ENCODE results near the gene FBXO17. TPM values are rescaled to one million over a fixed set of nuclear protein-coding genes. Genes with fewer than 3 reads are reported as not detected.

Gene FBXO17
- total RNA-seq, 2 donors from 2014 or later, result 29.6 to 31.7 TPM

DNA sequence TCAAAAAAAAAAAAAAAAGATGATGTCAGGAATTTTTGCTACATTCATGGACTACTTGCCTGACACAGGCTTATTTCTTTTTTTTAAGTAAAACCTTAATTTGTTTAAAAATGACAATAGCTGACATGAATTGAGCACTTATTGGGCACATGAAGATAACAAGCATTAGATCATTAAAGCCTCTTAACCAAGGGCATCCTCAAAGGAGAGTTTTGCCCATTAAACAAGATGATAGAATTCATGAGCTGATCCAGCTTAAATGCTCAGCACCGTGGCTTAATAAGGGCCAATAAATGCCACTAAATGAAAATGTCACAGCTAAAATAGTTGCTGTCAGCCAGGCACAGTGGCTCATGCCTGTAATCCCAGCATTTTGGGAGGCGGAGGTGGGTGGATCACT lies 19.3 kb downstream of the FBXO17 start:
- H3K36me3 ChIP-seq, result no peaks in the 10 kb centered on the region
- H3K4me3 ChIP-seq, result no peak overlapping the region
- DNase-seq (ENCODE audit: low spot score), result no peak
- no peak for ATAC-seq (ENCODE audit: insufficient number of reproducible peaks, low FRiP score, low read depth)
- H3K9me3 ChIP-seq, result no peaks in the 10 kb centered on the region
- H3K27me3 ChIP-seq (replicated peaks; ENCODE audit: insufficient read depth), result no peaks in the 10 kb centered on the region
- no peaks in the 10 kb centered on the region for H3K4me1 ChIP-seq (ENCODE audit: control insufficient read depth in 1 of 2, low read depth in 2 of 2)
- TF ChIP-seq, protein P1, sequence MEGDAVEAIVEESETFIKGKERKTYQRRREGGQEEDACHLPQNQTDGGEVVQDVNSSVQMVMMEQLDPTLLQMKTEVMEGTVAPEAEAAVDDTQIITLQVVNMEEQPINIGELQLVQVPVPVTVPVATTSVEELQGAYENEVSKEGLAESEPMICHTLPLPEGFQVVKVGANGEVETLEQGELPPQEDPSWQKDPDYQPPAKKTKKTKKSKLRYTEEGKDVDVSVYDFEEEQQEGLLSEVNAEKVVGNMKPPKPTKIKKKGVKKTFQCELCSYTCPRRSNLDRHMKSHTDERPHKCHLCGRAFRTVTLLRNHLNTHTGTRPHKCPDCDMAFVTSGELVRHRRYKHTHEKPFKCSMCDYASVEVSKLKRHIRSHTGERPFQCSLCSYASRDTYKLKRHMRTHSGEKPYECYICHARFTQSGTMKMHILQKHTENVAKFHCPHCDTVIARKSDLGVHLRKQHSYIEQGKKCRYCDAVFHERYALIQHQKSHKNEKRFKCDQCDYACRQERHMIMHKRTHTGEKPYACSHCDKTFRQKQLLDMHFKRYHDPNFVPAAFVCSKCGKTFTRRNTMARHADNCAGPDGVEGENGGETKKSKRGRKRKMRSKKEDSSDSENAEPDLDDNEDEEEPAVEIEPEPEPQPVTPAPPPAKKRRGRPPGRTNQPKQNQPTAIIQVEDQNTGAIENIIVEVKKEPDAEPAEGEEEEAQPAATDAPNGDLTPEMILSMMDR (IDR thresholded peaks at IDR 0.05), result no peak
- no peak overlapping the region for H3K27ac ChIP-seq

DNA sequence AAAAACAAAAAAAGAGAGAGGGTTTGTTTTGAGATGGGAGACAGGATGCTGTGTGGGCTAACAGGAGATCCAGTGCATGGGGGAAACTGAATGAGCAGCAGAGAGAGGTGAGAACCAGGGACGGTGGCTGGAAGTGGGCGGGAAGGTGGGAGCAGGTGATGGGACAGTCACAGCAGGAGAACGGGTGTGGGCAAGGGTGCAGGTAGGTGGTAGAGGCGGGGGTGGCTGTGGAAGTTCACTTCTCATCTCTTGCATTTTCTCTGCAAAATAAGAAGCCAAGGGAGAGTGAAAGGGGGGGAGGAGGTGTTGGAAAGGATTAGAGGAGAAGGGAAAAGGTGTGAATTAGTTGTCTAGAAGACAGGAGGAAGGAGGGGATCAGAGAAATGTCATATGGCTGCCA lies 21.9 kb downstream of the FBXO17 start:
- ATAC-seq (ENCODE audit: insufficient number of reproducible peaks, low FRiP score, low read depth) (no peak), DNase-seq (ENCODE audit: low spot score) (no peak)
- H3K27me3 ChIP-seq (replicated peaks; ENCODE audit: insufficient read depth), result no peaks in the 10 kb centered on the region
- H3K36me3 ChIP-seq, result no peaks in the 10 kb centered on the region
- peaks cover 0 to 9% of the 10 kb centered on the region in 2 donors for H3K4me1 ChIP-seq (ENCODE audit: control insufficient read depth in 1 of 2, low read depth in 2 of 2)
- TF ChIP-seq, protein P1 (IDR thresholded peaks at IDR 0.05), result no peak
- no peaks in the 10 kb centered on the region for H3K9me3 ChIP-seq
- H3K27ac ChIP-seq, result no peak overlapping the region
- no peak overlapping the region for H3K4me3 ChIP-seq

DNA sequence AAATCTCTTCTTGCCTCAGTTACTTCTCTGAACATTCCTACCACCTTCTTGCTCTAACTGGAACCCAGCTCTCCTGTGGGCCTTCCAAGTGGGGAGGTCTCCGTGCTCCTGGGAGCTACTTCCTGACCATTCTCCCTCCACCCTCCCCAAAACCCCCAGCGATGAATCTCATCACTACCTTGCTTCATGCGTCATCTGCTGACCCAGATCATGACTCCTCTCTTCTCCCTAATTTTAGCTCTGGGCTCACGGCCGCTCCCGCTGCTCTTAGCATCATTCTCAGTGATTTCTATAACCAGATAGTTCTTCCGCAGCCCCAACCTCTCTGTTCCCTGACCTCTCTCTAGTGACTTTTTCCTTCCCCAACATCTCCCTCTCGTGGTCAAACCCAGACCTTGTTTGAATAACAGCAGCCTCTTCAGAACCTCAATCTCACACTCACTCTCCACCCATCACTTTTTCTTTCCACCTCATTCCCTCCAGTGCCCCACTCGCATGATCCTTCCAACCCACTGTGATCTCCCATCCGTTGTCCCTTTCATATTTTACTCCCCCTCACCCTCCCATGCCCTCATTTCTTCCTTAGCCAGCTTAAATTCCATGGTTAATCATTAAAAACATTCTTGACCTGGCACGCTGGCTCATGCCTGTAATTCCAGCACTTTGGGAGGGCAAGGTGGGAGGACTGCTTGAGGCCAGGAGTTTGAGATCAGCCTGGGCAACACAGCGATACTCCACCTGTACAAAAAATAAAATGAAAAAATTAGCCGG lies 23.0 kb downstream of the FBXO17 start:
- Histone ChIP-seq H3K27ac (no peak overlapping the region), H3K9me3 (no peaks in the 10 kb centered on the region), H3K4me1 (ENCODE audit: control insufficient read depth in 1 of 2, low read depth in 2 of 2) (peaks cover 0 to 9% of the 10 kb centered on the region in 2 donors), H3K4me3 (no peak overlapping the region), H3K27me3 (replicated peaks; ENCODE audit: insufficient read depth) (no peaks in the 10 kb centered on the region), H3K36me3 (no peaks in the 10 kb centered on the region)
- ATAC-seq (ENCODE audit: insufficient number of reproducible peaks, low FRiP score, low read depth) (no peak), DNase-seq (ENCODE audit: low spot score) (no peak)
- TF ChIP-seq, protein P1 (IDR thresholded peaks at IDR 0.05), result no peak

DNA sequence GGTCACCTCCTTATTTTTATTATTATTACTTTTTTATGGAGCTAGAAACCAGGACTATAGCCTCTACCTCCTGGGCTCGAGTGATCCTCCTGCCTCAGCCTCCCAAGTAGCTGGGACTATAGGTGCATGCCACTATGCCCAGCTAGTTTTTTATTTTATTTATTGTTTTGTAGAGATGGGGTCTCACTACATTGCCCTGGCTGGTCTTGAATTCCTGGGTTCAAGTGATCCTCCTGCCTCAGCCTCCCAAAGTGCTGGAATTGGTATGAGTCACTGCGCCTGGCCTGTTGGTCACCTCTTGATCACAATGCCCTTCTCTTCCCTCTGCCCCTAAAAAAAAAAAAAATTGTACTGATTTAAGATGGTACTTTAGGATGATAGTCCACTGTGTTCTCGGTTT lies 24.4 kb downstream of the FBXO17 start:
- DNase-seq (ENCODE audit: low spot score), result no peak
- TF ChIP-seq, protein P1 (IDR thresholded peaks at IDR 0.05), result no peak
- no peak overlapping the region for H3K4me3 ChIP-seq
- H3K4me1 ChIP-seq (ENCODE audit: control insufficient read depth in 1 of 2, low read depth in 2 of 2), result peaks cover 0 to 9% of the 10 kb centered on the region in 2 donors
- no peaks in the 10 kb centered on the region for H3K9me3 ChIP-seq
- H3K27me3 ChIP-seq (replicated peaks; ENCODE audit: insufficient read depth), result no peaks in the 10 kb centered on the region
- no peak overlapping the region for H3K27ac ChIP-seq
- peaks cover 8% of the 10 kb centered on the region for H3K36me3 ChIP-seq
- ATAC-seq (ENCODE audit: insufficient number of reproducible peaks, low FRiP score, low read depth), result no peak

DNA sequence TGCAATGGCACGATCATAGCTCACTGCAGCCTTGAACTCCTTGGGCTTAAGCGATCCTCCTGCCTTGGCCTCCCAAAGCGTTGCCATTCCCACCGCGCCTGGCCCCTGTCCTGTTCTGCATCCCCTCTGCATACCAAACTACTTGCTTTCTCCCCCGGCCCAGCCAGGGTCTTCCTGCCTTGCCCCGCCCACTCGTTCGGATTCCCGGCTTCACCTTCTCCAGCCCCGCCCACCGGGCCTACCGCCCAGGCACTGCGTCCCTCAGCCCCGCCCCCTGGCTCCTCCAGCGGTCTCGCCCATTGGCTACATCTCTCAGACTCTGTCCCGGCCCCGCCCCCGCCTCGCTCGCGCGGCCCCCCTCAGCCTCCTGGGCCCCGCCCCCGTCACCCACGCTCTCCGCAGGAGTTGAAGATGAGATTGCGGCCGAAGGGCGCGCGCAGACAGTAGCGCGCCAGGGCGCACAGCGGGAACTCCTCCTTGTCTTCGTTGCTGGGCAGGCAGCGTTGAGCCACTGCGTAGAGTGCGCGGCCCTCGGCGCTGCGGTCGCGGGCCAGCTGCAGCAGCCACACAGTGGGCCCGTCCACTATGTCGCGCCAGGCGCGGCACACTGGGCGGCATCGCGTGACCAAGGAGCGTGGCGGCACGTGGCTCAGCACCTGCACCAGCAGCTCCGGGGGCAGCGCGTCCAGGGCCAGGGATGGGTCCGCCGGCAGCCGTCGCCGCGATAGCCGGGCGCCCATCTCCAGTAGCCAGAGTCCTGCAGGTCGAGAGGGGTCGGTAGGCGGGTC lies 25.8 kb downstream of the FBXO17 start:
- Histone ChIP-seq H3K27ac (no peak overlapping the region), H3K4me3 (peak overlapping the region; percentile 60), H3K36me3 (peaks cover 10% of the 10 kb centered on the region), H3K9me3 (no peaks in the 10 kb centered on the region), H3K27me3 (replicated peaks; ENCODE audit: insufficient read depth) (no peaks in the 10 kb centered on the region), H3K4me1 (ENCODE audit: control insufficient read depth in 1 of 2, low read depth in 2 of 2) (peaks cover 0 to 9% of the 10 kb centered on the region in 2 donors)
- TF ChIP-seq, protein P1 (IDR thresholded peaks at IDR 0.05), result no peak
- ATAC-seq (ENCODE audit: insufficient number of reproducible peaks, low FRiP score, low read depth) (no peak), DNase-seq (ENCODE audit: low spot score) (peak; percentile 52)

Measured in thoracic aorta (tissue), 2 donors.